HG03469 (cell line): ENCODE results near the gene USP12.
"Not testable (repeated sequence)": the region's sequence is repeated elsewhere in the genome, so short reads cannot be mapped to it uniquely, and the experiment has no call there.

Experiments used
- ATAC-seq: cut with Tn5 transposase; IDR thresholded peaks from one replicate; pipeline ENCODE4 v1.9.1; 2021; ENCODE audit warnings: mild to moderate bottlenecking, moderate library complexity, moderate number of reproducible peaks; ENCODE audit not compliant: unreplicated experiment

The USP12 gene

DNA sequence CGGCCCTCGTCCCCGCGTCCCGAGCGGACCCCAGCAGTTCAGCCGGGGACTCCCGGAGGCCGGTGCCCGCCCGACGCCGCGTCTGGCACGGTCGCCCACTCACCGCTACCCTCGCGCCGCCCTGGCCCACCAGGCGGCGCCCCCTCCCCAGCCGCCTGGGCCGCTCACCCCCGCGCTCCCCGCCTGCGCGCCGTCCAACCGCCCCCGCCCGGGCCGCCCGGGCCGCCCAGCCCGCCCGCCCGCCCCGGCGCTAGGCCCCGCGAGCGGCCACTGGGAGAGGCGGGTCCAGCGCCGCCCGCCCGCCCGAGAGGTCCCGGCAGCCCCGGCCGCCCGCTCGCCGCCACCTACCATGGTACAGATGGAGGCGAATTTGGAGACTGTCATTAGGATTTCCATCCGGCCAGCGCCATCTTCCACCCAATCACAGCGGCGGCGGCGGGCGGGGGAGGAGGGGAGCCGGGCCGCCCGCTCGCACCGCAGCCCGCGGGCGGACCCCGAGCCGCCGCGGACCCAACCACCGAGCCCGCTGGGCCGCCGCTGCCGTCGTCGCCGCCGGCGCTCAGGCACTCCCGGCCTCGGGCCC lies at the start of gene USP12:
Gene USP12, minus strand, starts transcription at position 568 of the 583 bp plus-strand sequence. Its CDS starts 172 bp downstream, at position 396.
- peak; percentile 1 for ATAC-seq

GRCh38 chr13:27219611-27220010 lies 48.0 kb upstream of the USP12 start:
- no peak for ATAC-seq

GRCh38 chr13:27218861-27219260 lies 47.2 kb upstream of the USP12 start:
- ATAC-seq = not testable (repeated sequence)

GRCh38 chr13:27217791-27218190 lies 46.2 kb upstream of the USP12 start:
- not testable (repeated sequence) for ATAC-seq

DNA sequence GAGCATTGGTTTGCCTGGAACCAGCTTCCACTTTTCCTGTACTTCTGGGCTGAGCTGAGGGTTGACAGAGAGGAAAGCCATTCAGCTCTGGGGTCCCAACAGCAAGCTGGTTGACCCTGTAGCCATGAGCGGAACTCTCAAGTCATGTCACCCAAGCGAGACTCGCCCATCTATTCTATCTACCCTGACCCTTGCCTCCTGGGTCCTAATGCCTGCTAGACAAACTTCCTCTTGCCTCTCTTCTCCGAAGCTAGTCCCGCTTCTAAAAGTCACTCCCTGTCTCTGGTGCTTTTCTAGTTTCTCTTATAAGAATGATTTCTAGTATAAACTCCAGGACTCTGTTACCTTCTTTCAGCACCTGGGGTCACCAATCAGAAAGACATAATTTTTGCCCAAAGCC lies 41.8 kb upstream of the USP12 start:
- not testable (repeated sequence) for ATAC-seq

DNA sequence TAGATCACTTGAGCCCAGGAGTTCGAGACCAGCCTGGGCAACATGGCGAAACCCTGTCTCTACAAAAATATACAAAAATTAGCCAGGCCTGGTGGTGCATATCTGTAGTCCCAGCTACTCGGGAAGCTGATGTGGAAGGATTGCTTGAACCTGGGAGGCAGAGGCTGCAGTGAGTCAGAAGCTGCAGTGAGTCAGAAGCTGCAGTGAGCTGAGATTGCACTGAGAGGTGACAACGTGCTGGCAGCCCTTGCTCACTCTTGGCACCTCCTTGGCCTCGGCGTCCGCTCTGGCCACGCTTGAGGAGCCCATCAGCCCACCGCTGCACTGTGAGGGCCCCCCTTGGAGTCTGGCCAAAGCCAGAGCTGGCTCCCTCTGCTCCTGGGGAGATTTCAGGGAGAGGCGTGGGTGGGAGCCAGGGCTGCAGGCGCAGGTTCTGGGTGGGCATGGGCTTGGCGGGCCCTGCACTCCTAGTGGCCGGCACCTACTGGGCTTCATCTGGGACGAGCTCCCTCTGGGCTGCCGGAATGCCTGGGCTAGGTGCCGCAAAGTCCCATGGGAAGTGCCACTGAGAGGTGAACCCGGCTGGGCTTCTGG lies 40.3 kb upstream of the USP12 start:
- ATAC-seq = no peak

- ATAC-seq = no peak
Observed at GRCh38 chr13:27211271-27211670, 39.7 kb upstream of the USP12 start.

DNA sequence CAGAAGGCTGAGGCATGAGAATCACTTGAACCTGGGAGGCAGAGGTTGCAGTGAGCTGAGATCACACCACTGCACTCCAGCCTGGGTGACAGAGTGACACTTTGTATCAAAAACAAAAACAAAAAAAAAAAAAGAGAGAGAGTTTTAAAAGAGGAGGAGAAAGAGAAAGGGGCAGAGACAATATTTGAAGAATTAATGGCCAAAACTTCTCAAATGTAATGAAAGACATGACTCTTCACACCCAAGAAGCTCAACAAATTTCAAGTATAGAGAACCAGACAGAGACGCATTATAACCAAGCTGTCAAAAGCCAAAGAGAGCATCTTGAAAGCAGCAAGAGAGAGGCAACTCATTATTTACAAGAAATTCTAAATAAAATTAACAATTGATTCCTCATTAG lies 36.9 kb upstream of the USP12 start:
- ATAC-seq = no peak

DNA sequence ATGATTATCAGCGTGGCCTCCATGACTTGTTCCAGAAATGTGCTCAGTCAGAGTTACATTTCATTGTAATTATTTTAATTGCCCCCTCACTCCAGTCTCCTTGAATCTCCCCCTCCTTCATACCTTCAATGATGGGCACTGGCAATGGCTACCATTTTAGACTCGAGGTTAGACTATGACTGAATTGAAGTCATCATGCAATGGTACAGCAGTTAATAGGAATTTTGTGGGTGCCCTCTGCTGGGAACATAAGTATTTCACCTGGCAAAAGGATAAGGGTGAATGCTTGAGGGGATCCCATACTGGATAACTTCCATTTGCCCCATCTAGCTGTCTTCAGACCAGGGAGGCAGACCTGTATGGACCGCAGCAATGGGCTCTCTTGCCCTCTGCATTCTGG lies 32.2 kb upstream of the USP12 start:
- no peak for ATAC-seq

GRCh38 chr13:27203186-27203585 lies 31.6 kb upstream of the USP12 start:
- no peak for ATAC-seq

DNA sequence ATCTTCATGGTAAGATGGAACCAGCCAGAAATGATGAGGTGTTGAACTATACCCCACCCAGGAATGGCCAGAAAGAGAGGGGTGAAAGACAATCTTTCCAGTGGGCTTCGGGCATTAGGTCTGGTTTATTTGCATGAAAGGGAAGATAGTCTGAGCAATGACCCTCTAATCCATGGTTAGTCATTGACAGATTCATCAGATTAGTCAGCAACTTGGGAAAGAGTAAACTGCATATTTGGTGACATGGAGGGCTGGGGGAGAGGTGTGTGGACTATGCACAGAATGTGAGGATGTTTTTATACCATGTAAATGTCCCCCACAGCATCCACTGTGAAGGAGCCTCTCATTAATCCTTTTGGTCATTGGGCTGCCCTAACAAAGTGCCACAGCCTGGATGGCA lies 30.1 kb upstream of the USP12 start:
- no peak for ATAC-seq

GRCh38 chr13:27200413-27201070 lies 28.9 kb upstream of the USP12 start:
- no peak for ATAC-seq

GRCh38 chr13:27199696-27200095 lies 28.1 kb upstream of the USP12 start:
- ATAC-seq = no peak

DNA sequence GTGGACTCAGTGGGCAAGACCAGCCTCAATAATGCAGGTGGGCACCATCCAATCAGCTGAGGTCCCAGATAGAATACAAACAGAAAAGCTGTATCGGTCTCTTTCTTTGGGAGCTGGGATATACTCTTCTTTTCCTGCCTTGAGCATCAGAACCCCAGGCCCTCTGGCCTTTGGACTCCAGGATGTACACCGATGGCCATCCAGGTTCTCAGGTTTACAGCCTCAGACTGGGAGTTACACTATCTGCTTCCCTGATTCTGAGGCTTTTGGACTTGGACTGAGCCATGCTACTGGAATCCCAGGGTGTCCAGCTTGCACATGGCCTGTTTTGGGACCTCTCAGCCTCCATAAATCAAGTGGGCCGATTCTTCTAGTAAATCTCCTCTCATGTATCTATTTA lies 27.6 kb upstream of the USP12 start:
- ATAC-seq = no peak

- ATAC-seq = no peak
Observed at GRCh38 chr13:27194895-27195764, 23.5 kb upstream of the USP12 start.

DNA sequence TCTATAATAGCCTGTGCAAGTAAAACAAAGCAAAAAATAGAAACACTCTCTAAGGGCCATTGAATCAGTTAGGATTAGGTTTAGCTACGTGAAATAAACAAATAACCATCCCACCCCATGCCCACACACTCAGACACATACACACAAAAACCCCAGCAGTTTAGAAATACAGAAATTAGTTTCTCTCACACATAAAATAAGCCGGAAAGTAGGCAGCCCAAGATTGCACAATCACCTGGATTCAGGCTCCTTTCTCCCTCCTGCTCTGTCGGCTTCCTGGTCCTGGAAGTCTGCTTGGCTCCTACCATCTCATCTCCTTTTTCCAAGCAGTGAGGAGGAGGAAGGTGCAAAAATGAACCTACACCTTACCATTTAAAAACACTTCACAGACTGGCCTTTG lies 22.6 kb upstream of the USP12 start:
- no peak for ATAC-seq

- no peak for ATAC-seq
Observed at GRCh38 chr13:27193496-27193895, 21.9 kb upstream of the USP12 start.

DNA sequence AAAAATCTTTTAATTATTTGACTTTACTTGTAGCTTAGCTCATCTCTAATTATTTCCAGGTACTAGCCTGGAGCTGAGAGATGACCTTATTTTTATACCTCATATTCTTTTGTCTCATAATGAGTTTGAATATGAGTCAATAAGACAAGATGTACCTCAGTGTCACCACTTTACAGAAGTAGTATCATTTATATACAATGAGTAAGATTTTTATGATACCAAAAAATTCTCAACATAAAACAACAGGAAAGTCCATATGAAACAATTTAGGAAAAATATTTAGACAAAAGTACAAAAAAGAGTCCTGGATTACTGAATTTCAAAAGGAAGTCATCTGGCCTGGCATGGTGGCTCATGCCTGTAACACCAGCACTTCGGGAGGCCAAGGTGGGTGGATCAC lies 21.4 kb upstream of the USP12 start:
- ATAC-seq = no peak

- not testable (repeated sequence) for ATAC-seq
Observed at GRCh38 chr13:27192367-27192766, 20.8 kb upstream of the USP12 start.

DNA sequence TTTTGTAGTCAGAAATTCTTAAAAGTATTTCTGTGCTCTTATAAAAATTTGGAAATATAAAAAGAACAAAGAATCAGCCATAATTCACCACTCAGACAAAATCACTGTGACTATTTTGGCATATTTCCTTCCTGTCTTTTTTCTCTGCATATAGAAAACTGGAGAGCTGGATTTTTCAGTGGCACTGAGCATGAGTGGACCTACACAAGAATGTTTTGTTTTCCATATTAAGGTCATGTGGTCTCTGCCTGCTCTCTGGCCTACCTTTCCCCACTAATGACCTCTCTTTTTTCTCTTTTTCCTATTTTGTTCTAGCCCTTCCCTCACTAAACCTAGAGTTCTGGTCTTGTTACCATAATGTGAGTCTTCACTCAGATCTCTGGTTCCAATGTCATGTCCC lies 17.6 kb upstream of the USP12 start:
- no peak for ATAC-seq

DNA sequence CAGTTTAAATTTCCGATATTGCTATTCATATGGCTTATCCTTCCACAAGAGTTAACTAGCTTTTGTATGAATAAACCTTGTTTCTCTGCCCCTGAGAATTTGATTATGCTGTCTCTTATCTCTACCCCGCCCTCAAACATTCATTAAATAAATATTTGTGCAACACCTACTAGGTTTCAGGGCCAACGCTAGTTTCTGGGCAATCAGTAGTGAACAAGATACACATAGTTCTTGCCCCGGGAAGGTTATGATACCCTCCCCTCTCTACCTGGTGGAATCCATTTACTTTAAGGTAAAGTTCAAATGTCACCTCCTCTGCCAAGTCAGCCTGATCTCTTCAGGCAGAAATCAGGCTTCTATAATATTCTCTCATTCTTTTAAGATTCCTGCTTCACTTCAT lies 16.6 kb upstream of the USP12 start:
- ATAC-seq = no peak
